GM18519 (cell line): ENCODE data around the gene USP31.
"Not testable (repeated sequence)": the region's sequence is repeated elsewhere in the genome, so short reads cannot be mapped to it uniquely, and the experiment has no call there.

Experiments
- ATAC-seq: cut with Tn5 transposase; IDR thresholded peaks from one replicate; pipeline ENCODE4 v1.9.1; 2021; ENCODE audit warnings: mild to moderate bottlenecking, moderate library complexity; ENCODE audit not compliant: unreplicated experiment, low FRiP score

USP31 gene

DNA sequence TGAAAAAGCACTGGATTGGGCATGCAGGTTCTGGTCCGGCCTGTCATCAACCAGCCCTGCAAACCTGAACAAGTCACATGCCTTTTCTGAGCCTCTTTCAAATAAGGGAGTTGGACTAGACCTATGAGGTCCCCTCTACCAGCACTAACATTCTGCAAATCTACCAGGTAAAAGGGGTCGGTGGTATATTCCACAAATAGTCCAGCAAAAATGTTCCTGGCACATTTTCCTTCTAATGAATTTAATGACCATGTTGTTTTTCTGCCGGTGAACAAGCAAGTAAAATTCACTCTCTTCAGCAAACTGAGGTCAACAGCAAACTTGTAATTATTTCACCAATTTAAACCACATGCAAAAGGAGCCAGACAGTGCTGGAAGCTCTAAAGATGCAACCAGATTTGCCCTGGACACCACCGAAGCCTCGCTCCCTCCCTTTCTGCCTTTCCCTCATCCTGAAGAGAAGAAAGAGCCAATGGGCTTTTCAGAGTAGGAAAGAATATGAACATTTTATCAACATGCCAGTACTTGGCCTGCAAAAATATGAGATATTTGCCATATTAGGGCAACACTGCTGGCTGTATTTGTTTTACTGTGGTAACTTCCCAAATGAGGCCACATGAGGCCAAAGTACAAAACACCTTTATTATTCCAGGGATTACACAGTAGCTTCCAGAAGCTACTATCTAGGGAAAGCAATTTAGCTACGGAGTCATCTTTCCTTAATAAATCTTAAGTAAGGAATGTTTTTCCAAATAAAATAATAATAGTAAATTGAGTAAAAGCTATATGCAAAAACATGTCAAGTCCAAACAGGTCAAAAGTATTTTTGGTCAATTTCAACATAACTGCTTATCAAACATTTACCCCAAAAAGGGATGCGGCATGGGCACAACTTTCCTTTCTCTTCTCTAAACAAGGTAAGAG is 45.0 kb downstream of the USP31 start:
- ATAC-seq: no peak

DNA sequence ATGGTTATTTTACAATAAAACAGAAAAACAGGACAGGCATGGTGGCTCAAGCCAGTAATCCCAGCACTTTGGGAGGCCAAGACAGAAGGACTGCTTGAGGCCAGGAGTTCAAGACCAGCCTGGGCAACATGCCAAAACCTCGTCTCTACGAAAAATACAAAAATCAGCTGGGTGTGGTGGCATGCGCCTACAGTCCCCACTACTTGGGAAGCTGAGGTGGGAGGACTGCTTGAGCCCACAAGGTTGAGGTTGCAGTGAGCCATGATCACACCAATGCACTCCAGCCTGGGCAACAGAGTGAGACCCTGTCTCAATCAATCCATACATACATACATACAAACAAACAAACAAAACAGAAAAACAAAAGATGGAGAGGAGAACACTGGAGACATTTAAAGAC is 45.6 kb downstream of the USP31 start:
- no peak for ATAC-seq

DNA sequence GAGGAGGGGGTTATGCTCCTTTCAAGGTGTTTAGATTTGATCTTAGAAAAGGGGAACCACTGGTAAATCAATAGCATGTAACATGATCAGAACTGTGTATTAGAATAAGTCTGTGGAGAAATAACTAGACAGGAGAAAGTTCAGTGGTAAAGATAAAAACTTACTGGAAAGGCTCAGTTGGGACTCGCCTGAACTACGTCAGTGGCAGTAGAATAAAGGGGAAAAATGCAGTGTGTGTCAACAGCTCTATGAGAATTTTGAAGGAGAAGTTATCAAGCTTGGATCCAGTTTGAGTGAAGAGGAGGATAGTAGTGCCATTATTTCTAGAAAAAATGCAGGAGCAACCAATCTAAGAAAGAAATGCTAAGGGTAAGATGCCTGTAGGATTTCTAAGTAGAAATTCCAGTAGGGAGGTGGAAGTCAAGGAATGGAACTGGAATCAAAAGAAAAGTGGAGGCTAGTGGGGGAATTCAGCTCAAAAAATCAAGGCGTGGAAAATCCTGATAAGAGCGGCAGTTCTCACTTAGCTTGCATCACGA is 48.2 kb downstream of the USP31 start:
- no peak for ATAC-seq

DNA sequence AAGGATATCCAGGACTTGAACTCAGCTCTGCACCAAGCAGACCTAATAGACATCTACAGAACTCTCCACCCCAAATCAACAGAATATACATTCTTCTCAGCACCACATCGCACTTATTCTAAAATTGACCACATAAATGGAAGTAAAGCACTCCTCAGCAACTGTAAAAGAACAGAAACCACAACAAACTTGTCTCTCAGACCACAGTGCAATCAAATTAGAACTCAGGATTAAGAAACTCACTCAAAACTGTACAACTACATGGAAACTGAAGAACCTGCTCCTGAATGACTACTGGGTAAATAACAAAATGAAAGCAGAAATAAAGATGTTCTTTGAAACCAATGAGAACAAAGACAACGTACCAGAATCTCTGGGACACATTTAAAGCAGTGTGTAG is 52.8 kb downstream of the USP31 start:
- not testable (repeated sequence) for ATAC-seq

DNA sequence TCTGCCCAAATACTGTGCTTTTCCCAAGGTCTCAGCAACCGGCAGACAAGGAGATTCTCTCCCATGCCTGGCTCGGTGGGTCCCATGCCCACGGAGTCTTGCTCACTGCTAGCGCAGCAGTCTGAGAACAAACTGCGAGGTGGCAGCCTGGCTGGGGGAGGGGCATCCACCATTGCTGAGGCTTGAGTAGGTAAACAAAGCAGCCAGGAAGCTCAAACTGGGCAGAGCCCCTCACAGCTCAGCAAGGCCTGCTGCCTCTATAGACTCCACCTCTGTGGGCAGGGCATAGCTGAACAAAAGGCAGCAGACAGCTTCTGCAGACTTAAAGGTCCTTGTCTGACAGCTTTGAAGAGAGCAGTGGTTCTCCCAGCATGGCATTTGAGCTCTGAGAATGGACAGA is 55.1 kb downstream of the USP31 start:
- ATAC-seq: not testable (repeated sequence)

DNA sequence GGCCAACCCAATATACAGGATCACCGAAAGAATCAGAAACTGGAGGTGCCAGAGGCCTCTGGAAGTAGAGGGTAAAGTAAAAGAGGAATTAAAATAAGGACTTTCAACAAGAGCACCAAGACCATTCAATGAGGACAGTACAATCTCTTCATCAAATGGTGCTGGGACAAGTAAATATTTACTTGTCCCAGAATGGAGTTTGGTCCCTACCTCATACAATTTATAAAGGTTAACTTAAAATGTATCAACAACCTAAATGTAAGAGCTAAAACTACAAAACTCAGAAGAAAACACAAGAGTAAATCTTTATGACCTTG is 56.5 kb downstream of the USP31 start:
- ATAC-seq: no peak

DNA sequence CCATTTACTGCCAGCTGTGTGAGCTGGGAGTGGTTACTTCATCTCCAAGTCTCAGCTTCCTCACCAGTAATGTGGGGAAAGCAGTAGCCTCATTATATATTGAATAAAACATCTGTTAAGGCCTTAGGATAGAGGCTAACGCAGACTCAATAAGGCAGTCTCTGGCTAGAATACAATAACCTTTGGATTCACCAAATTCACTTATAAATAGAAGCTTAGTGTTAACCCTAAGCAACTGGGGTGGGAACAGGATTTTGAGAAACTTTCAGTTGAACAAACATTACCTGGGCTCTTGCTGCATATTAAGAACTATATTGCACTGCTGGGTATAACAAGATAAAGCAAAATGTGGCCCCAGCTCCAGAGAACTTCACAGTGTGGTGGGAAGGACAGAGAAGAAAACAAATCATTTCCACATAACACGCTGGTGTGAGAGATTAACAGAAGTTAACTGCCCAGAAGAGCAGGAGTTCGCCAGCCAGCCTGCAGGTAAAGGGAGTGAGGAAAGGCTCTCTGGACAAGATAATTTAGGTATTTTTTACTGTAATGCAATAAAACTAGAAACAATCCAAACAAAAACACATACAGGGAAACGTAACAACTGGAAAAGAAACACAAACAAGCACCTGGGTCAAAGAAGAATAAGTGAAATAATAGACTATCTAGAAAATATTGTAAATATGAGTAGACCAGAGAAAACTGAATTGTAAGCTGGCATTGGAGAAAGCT is 57.0 kb downstream of the USP31 start:
- ATAC-seq: no peak

DNA sequence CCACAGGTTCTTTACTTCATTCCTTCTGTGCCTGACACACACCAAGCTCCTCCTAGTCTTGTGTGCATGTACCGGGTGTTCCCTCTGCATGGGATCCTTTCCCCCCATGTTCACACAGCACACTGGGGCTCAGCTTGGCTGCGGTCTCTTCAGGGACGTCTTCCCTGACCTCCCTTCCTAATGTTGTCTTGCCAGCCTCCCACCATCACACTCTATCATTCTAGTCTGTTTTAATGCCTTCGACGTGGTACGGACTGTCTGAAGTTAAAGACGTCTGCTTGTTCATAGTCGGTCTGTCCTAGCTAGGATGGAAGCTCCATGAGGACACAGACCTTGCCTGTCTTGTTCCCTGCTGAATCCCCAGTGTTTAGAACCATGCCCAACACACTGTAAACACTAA is 60.1 kb downstream of the USP31 start:
- no peak for ATAC-seq

DNA sequence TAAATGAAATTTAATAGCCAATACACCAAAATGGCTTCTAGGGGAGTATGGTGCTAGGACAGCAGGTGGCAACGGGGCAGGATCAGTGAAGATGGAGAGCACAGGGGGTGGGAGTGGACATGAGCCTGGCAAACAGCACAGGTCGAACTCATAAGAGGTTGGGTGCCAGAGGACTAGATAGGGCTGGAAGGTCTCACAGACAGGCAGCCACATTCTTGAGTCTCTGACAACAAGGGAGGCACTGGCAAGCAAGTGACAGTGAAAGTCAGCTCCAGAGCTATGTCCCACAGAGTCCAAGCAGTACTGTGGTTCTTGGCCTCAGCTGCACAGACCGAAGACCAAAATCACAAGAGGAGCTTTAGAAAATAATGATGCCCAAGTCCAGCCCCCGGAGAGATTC is 61.2 kb downstream of the USP31 start:
- ATAC-seq: no peak

DNA sequence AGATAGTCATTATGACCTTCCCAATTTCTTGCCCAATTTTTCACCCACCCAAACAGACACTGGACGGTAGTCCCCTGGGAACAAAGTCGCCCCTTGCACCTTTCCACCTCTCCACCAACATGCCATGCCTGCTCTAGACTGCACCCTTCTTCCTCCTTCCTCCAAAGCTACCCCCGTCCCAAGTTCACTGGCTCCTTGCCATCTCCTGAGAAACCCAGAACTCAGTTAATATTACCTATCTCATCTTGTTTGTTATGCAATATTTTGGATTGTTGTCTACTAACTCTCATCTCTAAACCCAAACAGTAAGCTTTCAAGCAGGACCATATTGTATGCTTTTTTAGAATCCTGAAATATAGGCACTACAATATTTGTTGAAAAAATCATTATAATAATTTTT is 63.3 kb downstream of the USP31 start:
- no peak for ATAC-seq

DNA sequence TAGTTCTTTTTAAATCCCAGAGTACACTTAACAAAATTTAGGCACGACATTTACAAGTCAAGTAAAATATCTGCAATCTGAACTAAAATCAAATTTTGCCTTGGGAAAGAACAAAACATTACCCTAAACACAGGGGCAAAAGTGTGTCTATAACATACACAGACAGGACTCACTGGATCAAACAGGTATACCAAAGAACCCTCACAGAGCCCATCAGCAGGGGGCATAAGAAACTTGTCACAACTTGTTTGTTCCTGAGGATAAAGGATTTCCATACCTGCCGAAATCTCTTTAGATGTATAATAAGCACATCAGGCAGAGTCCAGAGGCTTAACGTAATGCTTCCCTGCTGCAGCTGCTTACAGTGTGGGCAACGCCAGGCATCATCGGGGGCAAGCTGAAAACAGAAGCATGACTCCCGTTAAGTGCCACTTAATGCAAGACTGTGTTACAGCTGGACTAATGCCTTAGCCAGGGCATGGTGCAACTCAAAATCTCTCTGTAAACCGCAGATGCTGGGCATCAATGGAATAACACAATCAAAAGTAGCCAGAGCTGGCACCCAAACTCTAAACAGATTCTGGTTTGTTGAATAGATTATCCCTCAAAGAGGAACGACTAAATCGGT is 67.0 kb downstream of the USP31 start:
- ATAC-seq: no peak

DNA sequence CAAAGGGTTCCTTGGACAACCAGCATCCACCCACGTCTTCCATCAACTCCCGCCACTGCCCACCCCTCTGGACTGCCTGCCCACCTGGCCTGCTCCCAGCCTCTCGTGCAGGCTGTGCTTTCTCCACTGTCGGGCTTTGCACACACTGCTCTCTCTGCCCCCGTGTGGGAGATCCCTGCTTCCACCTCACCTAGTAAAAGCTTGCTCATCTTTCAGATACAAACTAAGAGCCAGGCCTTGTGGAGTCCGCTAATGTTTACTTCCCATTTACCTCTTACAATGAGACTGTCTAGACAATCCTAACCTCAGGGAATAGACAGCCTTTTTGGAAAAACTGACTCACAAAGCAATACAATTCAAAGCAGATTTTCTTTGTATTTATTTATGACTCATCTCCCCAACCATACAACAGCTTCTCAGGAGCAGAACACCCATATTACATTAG is 67.6 kb downstream of the USP31 start:
- ATAC-seq: no peak

DNA sequence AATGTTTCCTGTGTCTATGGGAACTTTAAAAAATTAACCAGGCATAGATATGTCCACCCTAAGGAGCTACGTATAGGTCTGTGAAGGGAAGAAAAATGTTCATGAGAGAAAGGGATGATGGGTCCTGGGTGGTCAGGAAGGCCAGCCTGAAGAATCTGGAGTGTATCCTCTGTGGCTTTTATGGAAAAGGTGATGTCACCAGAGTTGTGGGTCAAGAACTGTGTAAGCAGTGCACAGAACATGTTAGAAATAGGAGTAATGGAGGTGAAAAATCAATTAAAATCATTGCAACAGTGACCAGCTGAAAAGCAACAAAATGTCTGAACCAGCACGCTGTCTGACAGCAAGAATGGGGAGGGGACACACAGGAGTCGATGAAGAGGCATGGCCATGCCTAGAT is 68.5 kb downstream of the USP31 start:
- ATAC-seq: no peak

DNA sequence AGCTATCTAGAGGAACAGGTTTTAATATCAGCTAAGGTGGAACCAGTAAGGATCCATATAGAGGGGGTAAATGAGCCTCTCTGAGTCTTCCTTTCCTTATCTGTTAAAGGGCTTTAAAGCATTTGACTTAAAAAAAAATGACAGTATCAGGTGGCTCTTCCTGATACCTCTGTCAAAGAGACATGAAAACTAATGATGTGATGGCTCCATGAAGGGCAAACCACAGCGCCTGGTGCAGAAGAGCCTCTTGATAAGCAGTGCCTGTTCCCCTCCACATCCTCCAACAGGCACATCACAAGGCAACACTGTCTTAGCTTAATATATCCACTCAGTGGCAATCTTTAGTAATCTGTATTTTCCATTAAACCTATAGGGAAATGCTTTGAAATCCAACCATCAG is 68.9 kb downstream of the USP31 start:
- ATAC-seq: no peak

DNA sequence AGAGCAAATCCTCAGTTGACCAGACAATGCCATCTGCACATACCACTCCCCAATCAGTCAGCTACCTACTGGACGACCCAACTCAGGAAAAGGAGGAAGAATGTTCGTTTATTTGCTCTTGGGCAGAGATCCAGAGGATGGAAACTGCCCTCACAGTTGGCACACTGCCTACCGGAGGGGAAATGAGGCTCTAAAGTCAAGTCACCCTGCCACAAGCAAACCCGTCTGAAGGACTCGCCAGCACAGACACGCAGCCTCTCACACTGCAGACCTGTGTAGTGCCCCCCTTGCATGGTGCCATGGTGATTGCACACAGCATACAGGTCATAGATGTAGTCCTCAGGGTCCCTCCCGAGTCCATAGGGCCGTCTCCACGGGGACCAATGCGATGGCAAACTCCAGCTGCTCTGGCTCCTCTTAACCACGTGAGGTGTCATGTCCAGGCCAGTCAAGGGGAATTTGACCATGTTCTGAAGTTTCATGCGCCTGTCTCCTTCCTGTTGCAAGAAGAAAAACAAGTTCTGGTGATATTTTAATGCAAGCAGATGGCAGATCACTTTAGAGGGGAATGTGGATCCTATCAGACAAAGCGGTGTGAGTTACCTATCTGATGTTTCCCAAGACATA is 69.5 kb downstream of the USP31 start:
- ATAC-seq: no peak

DNA sequence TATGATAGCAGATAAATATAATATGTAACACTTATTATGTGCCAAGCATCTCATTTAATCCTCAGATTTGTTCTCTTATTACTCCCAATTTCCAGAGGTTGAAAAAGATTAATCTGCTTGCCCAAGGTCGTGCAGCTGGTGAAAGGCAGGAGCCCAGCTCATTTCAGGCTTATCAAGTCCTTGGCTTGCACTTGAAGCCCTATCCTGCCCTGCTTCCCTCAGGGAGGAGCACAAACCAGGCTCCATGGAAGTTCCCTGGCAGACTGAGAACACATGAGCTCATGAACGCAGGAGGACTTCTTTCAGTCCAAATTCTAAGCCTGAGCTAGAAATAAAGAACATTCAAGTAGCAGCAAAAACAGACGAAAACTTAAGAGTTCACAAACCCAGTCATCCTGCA is 74.8 kb downstream of the USP31 start:
- ATAC-seq: no peak

DNA sequence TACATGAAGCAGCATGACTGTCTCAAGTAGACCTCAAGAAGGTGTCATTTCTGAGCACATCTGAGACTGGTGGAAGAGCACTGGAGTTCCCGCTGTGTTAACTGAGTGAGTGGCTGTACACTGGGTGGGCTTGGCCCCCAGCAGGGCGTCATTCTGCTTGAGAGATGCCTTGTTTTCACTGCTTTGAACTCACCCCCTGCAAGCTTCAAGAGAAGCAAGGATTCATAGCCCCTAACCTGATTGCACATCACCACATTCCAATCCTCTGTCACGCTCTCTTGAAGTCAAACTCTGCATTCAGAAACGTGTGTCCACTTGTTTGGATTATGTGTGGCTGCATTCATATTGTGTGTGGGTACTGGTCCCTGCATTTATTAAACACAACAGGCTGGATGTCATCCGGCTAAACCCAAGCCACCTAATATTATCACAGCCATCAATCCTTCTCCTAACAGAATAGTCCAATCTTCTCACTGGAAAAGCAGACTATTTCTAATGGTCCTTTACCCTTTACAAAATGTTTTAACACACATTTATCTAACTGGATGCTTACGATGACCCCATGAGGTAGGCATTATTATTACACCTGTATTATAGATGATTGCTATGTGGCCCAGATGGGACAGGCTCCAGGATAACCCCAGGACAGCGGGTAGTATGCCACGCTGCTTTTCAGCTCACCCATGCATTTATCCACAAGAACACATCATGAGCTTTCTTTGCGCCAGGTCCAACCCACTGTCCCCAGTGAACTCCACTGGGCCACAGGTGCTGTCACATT is 76.3 kb downstream of the USP31 start:
- no peak for ATAC-seq

DNA sequence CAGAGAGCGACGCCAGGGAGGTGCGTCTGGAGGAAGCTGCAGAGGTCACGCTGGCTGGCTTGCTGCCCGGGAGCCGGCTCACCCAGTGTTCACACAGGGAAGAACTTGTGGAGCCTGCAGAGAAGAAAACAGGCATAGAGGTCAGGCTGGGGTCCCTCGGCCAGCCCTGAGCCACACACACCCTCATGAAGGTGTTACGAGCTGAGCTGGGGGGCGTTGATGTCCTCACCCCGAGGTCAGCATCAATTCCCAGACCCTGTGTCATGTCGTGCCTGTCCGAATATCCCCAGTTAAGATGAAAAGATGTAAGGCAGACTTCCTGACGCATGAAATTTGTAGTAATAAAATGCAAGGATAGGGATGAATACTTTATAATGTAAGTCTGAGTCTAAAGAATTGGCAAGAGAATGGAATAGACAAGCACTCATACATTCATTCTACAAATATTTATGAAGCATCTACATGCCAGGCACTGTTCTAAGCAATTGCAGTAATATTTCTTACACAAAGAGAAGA is 77.1 kb downstream of the USP31 start:
- no peak for ATAC-seq

DNA sequence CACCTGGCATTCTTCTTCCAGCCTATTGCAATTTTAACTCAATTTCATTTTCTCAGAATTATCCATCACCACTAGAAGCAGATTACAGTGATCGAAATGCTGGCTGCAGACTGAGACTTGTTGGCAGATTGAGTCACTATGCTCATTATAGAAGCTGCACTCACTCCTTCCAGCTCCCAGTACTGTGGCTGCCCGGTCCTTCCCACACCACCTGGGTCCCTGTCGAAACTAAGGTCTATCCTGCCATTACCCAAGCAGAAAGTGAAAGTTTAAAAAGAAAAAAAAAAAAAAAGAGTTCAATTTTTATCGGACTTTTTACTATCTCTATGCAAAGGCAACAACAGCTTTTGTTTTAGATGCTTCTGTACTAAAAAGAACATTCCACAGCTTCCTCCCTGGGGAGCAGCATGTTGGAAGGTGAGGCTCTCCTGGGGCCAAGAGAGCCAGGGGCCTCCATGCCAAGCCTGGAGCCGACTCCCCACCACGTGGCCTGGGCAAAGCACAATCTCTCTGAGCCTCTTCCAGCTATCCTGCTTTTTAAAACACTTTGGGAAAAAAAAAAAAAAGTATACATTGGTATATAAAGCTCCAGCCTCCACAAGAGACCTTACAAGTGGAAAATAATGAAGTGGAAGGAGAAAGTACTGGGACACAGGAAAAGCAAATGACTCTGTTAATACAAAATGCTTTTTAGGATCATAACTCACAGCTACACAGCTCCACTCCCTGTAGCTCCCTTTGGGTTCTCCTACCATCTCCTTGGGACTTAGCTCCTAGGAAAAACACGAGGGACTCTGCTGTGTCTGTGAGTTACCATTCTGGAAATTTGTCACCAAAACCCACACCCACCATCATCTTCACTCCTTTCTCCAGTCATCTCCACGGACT is 77.8 kb downstream of the USP31 start:
- ATAC-seq: no peak
